GM12864 (cell line): Measurements from ENCODE around the gene WNT1.

Experiments
- DNase-seq: peaks from one replicate; pipeline ENCODE4 v3.0.0-alpha.2; 2011; ENCODE audit warnings: low read depth
- H3K4me3 ChIP-seq: 2 replicates; pipeline ENCODE4 v1.5.1; 2011; ENCODE audit warnings: mild to moderate bottlenecking, low read depth, low read length, control low read depth
- TF ChIP-seq, protein P1 (sequence below): IDR thresholded peaks from 2 replicates; pipeline ENCODE4 v1.5.1; 2011; ENCODE audit warnings: low read depth, mild to moderate bottlenecking, moderate library complexity, low read length, control low read depth, inconsistent platforms; ENCODE audit errors: missing control alignments

Gene WNT1

GRCh38 chr12:48952691-48953090 lies 25.4 kb upstream of the WNT1 start:
- H3K4me3 ChIP-seq: no peak overlapping the region
- no peak for DNase-seq
- TF ChIP-seq, protein P1, sequence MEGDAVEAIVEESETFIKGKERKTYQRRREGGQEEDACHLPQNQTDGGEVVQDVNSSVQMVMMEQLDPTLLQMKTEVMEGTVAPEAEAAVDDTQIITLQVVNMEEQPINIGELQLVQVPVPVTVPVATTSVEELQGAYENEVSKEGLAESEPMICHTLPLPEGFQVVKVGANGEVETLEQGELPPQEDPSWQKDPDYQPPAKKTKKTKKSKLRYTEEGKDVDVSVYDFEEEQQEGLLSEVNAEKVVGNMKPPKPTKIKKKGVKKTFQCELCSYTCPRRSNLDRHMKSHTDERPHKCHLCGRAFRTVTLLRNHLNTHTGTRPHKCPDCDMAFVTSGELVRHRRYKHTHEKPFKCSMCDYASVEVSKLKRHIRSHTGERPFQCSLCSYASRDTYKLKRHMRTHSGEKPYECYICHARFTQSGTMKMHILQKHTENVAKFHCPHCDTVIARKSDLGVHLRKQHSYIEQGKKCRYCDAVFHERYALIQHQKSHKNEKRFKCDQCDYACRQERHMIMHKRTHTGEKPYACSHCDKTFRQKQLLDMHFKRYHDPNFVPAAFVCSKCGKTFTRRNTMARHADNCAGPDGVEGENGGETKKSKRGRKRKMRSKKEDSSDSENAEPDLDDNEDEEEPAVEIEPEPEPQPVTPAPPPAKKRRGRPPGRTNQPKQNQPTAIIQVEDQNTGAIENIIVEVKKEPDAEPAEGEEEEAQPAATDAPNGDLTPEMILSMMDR: no peak

DNA sequence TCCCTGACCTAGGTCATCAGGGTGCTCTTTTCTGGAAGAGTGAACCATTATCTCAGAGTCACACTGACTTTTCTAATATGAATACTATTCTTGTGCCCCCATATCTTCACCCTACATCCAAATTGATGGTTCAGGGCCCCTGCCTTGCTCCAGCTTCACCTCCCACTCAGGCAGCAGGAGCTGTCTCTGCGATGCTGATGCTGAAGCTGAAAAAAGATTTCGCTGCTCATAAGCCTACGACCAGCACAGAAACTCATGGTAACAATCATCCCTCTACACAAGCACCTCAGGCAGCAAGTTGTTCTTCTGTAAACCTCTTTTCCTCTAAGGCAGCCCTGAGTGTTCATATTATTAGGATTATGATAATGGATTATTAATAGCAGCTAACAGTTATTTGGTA lies 24.1 kb upstream of the WNT1 start:
- TF ChIP-seq, protein P1: no peak
- no peak overlapping the region for H3K4me3 ChIP-seq
- no peak for DNase-seq

DNA sequence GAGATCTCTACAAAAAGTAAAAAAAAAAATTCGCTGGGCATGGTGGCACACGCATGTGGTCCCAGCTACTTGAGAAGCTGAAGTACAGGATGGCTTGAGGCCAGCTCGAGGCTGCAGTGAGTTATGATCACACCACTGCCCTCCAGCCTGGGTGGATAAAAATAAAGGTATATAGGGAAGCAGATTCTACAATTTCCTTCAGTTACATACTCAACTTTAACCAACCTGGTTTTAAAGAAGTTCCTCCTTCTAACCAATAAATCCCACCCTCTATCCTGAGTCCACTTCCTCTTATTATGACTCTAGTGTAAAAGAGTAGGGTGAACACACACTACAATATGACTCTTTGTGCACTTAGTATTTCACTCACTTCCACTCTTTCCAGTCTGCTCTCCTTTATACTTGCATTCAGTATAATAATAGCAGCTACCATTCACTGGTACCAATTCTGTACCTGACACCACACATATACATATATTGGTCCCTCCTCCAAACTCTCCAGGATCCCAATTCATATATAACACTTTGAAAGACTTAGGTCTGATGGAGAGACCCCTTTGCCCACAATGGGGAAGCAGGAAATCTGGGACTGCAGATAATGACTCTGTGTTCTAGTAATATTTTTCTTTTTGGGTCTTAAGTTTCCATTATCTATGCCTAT lies 23.2 kb upstream of the WNT1 start:
- TF ChIP-seq, protein P1: no peak
- H3K4me3 ChIP-seq: no peak overlapping the region
- DNase-seq: no peak

GRCh38 chr12:48956279-48957140 lies 21.6 kb upstream of the WNT1 start:
- TF ChIP-seq, protein P1: peak; percentile 34
- DNase-seq: no peak
- H3K4me3 ChIP-seq: peak overlapping the region; percentile 77

DNA sequence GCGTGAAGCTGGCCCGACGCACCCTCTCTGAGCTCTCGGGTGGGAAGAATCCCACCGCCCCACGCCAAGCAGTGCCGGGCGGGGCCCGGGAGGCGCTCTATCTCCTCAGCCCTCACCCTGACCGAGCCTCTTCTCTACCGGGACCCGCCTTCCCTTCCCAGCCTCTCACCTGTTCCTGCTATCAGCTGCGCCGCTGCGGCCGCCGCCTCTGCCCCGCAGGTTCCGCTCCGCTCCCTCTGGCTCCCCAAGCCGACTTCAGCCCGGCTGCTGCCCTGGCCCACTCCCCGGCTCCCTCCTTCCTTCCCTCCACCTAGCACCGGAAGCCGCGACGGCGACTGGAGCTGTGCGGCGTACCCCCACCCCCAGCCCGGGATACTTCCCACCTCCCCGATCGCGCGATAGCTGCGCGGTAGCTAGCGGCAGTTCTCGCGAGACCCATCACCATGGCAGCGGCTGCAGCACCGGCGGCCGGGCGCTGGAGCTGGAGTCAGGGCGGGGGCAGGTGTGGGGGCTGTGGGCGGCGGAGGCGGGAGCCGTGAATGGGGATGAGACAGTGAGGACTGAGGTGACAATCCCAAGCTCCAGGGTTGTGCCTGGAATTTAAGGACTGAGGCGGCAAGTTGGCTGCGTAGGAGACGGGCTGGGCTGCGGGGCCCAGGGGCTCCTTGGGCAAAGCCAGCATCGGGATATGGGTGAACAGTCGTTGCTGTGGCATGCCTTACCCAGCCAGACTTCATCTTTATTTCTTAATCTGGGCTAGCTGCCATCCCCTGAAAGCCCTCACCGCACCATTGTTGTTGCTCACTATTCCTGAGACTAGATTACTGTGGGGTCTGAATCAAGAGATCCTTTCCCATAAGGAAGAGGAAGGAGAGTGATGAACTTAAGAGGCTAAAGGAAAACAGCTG lies 20.7 kb upstream of the WNT1 start, which contains the start of gene ARF3:
Gene ARF3 (minus strand): TSS at position 347 of the 908 bp plus-strand sequence. CDS start 16,392 bp downstream, outside the sequence.
- TF ChIP-seq, protein P1: no peak
- H3K4me3 ChIP-seq: peak within 1 kb of the TSS; percentile 77
- peak; percentile 67 for DNase-seq

- TF ChIP-seq, protein P1: no peak
- DNase-seq: no peak
- H3K4me3 ChIP-seq: peak overlapping the region; percentile 77; the same call in 1 of the 2 replicates
These were observed 20.1 kb upstream of the WNT1 start for GRCh38 chr12:48958049-48958388.
